ENCODE data around the gene CTSZ. TPM values are rescaled to one million over a fixed set of nuclear protein-coding genes. Genes with fewer than 3 reads are reported as not detected.
A peak's percentile ranks its signal among the peaks of the same experiment; 100 is the strongest.

CTSZ gene
- total RNA-seq, 2 donors from 2014 or later, result 55.9 to 76.6 TPM

GRCh38 chr20:59017493-59018231, 10.6 kb upstream of the CTSZ start:
- TF ChIP-seq, protein P1, sequence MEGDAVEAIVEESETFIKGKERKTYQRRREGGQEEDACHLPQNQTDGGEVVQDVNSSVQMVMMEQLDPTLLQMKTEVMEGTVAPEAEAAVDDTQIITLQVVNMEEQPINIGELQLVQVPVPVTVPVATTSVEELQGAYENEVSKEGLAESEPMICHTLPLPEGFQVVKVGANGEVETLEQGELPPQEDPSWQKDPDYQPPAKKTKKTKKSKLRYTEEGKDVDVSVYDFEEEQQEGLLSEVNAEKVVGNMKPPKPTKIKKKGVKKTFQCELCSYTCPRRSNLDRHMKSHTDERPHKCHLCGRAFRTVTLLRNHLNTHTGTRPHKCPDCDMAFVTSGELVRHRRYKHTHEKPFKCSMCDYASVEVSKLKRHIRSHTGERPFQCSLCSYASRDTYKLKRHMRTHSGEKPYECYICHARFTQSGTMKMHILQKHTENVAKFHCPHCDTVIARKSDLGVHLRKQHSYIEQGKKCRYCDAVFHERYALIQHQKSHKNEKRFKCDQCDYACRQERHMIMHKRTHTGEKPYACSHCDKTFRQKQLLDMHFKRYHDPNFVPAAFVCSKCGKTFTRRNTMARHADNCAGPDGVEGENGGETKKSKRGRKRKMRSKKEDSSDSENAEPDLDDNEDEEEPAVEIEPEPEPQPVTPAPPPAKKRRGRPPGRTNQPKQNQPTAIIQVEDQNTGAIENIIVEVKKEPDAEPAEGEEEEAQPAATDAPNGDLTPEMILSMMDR (conservative IDR thresholded peaks at IDR 0.05), result no peak
- Mint-ChIP-seq H3K27ac (no peak overlapping the region), H3K9me3 (no peaks in the 10 kb centered on the region), H3K27me3 (ENCODE audit: insufficient read depth) (peaks cover 25% of the 10 kb centered on the region), H3K4me3 (no peak overlapping the region), H3K36me3 (ENCODE audit: low read depth) (peaks cover 5% of the 10 kb centered on the region), H3K4me1 (peaks cover 4% of the 10 kb centered on the region)
- Histone ChIP-seq H3K36me3 (ENCODE audit: control insufficient read depth, insufficient read depth, low read length) (peaks cover 3% of the 10 kb centered on the region), H3K4me3 (ENCODE audit: low read length) (no peak overlapping the region), H3K9ac (ENCODE audit: extremely low read depth, low read length, poor library complexity, severe bottlenecking) (no peak overlapping the region), H3K4me1 (ENCODE audit: control insufficient read depth, insufficient read depth, low read length) (no peaks in the 10 kb centered on the region), H3K27me3 (ENCODE audit: control insufficient read depth, insufficient read depth, low read length, poor library complexity, severe bottlenecking) (no peaks in the 10 kb centered on the region), H3K9me3 (ENCODE audit: control insufficient read depth, low read length) (no peaks in the 10 kb centered on the region), H3K27ac (ENCODE audit: low read depth, low read length) (no peak overlapping the region)
- peak; percentile 36 for DNase-seq
- WGBS, 2 experiments (ENCODE audit: insufficient coverage in 1 of 2, insufficient read length in 1 of 2), result 92% methylated on average over 7 to 16 of the region's 16 CpGs

- Histone ChIP-seq H3K9ac (ENCODE audit: extremely low read depth, low read length, poor library complexity, severe bottlenecking) (no peak overlapping the region), H3K4me3 (ENCODE audit: low read length) (no peak overlapping the region), H3K9me3 (ENCODE audit: control insufficient read depth, low read length) (no peaks in the 10 kb centered on the region), H3K4me1 (ENCODE audit: control insufficient read depth, insufficient read depth, low read length) (no peaks in the 10 kb centered on the region), H3K27me3 (ENCODE audit: control insufficient read depth, insufficient read depth, low read length, poor library complexity, severe bottlenecking) (no peaks in the 10 kb centered on the region), H3K36me3 (ENCODE audit: control insufficient read depth, insufficient read depth, low read length) (no peaks in the 10 kb centered on the region), H3K27ac (ENCODE audit: low read depth, low read length) (no peak overlapping the region)
- H3K4me1 Mint-ChIP-seq, result peaks cover 4% of the 10 kb centered on the region
- TF ChIP-seq, protein P1 (conservative IDR thresholded peaks at IDR 0.05), result no peak
- no peaks in the 10 kb centered on the region for H3K9me3 Mint-ChIP-seq
- no peak overlapping the region for H3K27ac Mint-ChIP-seq
- WGBS, 2 experiments (ENCODE audit: insufficient coverage in 1 of 2, insufficient read length in 1 of 2), result 89 to 95% methylated on average over 4 of the region's 4 CpGs
- H3K4me3 Mint-ChIP-seq, result no peak overlapping the region
- H3K36me3 Mint-ChIP-seq (ENCODE audit: low read depth), result no peaks in the 10 kb centered on the region
- H3K27me3 Mint-ChIP-seq (ENCODE audit: insufficient read depth), result peaks cover 30% of the 10 kb centered on the region
- no peak for DNase-seq
Observed at GRCh38 chr20:59016795-59017492, 9.9 kb upstream of the CTSZ start.

DNA sequence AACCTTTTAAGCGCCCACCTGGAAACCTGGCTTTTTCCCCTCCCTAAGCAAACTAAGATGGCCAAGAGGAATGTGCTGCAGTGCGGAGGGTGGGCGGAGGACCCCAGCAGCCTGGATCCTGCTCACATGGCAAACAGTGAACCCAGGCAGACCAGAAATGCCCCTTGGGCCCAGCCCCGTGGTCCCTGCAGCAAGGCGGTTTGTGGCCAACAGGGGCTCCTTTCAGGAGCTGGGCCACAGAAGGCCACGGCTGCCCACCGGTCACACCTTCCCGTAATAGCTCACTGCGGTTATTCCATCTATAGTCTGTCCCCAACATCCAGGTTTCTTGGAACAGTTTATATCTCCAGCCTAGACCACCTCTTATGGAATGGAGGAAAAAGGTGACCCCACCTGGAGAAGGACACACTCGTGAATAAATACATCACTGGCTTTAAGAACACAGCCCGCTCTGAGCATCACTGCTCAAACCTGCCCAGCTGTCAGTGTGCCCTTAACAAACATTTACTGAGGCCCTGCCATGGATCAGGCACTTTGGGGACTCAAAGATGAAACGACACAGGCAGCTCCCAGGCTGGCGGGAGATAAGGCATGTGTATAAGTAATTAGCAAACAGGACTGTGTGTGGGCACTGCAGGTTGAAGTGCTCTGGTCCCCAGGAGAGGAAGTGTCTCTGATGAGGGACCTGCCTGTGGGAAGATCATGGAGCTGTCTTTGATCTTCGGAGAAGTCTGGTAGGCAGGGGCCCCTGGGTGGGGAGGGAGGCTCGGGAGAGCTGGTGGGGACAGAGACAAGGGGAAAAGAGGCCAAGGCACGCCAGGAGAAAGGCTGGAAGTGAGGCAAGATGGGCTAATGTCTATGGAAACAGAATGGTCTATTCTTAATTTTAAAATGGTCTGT, 9.0 kb upstream of the CTSZ start:
- H3K27ac Mint-ChIP-seq, result no peak overlapping the region
- H3K36me3 Mint-ChIP-seq (ENCODE audit: low read depth), result no peaks in the 10 kb centered on the region
- Histone ChIP-seq H3K36me3 (ENCODE audit: control insufficient read depth, insufficient read depth, low read length) (no peaks in the 10 kb centered on the region), H3K9ac (ENCODE audit: extremely low read depth, low read length, poor library complexity, severe bottlenecking) (no peak overlapping the region), H3K4me3 (ENCODE audit: low read length) (no peak overlapping the region), H3K9me3 (ENCODE audit: control insufficient read depth, low read length) (no peaks in the 10 kb centered on the region), H3K27ac (ENCODE audit: low read depth, low read length) (no peak overlapping the region), H3K27me3 (ENCODE audit: control insufficient read depth, insufficient read depth, low read length, poor library complexity, severe bottlenecking) (no peaks in the 10 kb centered on the region), H3K4me1 (ENCODE audit: control insufficient read depth, insufficient read depth, low read length) (no peaks in the 10 kb centered on the region)
- no peak for DNase-seq
- H3K4me3 Mint-ChIP-seq, result no peak overlapping the region
- TF ChIP-seq, protein P1 (conservative IDR thresholded peaks at IDR 0.05), result no peak
- H3K4me1 Mint-ChIP-seq, result peaks cover 8% of the 10 kb centered on the region
- 90 to 91% methylated on average over 9 to 16 of the region's 16 CpGs for WGBS, 2 experiments (ENCODE audit: insufficient coverage in 1 of 2, insufficient read length in 1 of 2)
- H3K9me3 Mint-ChIP-seq, result no peaks in the 10 kb centered on the region
- peaks cover 31% of the 10 kb centered on the region for H3K27me3 Mint-ChIP-seq (ENCODE audit: insufficient read depth)

All from endodermal cell (in vitro differentiated cells).